Muscle of leg (tissue), 16 donors: ENCODE measurements around the gene TINCR. TPM values are rescaled to one million over a fixed set of nuclear protein-coding genes. Genes with fewer than 3 reads are reported as not detected.
"Not testable (repeated sequence)": the region's sequence is repeated elsewhere in the genome, so short reads cannot be mapped to it uniquely, and the experiment has no call there.

ENCODE experiments used
- DNase-seq: peaks from one replicate; pipeline ENCODE4 v3.0.0; 2013
- H3K27ac ChIP-seq: one replicate; pipeline ENCODE4 v1.5.1; 2013; ENCODE audit warnings: mild to moderate bottlenecking, low read length, control low read depth
- H3K27me3 ChIP-seq: one replicate; pipeline ENCODE4 v1.6.1; 2013; ENCODE audit warnings: low read length; ENCODE audit not compliant: control insufficient read depth, insufficient read depth
- H3K36me3 ChIP-seq: one replicate; pipeline ENCODE4 v1.6.1; 2013; ENCODE audit warnings: low read length; ENCODE audit not compliant: control insufficient read depth, insufficient read depth
- H3K4me1 ChIP-seq: one replicate; pipeline ENCODE4 v1.6.1; 2013; ENCODE audit warnings: low read length; ENCODE audit not compliant: control insufficient read depth, insufficient read depth
- H3K4me3 ChIP-seq: one replicate; pipeline ENCODE4 v1.5.1; 2013; ENCODE audit warnings: low read length, control low read depth
- H3K9me3 ChIP-seq: replicated peaks from 2 replicates; pipeline ENCODE4 v1.6.1; 2013; ENCODE audit warnings: low read depth, low read length; ENCODE audit not compliant: control insufficient read depth
- WGBS: methylation state at CpG from one replicate; pipeline ENCODE4 v1.1.5; 2013; ENCODE audit warnings: missing lambda C conversion rate; ENCODE audit not compliant: insufficient coverage; 5-methylcytosine and 5-hydroxymethylcytosine counted together
- long read RNA-seq, 11 donors: transcript quantifications; one replicate each; lab custom pipeline, GENCODE V29; 2026
- polyA plus RNA-seq, 8 donors: library from polyadenylated mRNA; unstranded; fragments of 120-200 nt; gene quantifications; one replicate each; pipeline versions ENCODE4 v1.2.1 to v1.2.3, GENCODE V29; 2013; ENCODE audit warnings: inconsistent platforms in 1 of 8, low replicate concordance in 1 of 8; ENCODE audit not compliant: insufficient read length in 8 of 8, insufficient read depth in 1 of 8
- total RNA-seq: library from RNA; stranded (reverse); fragments of 120-200 nt; gene quantifications from one replicate; pipeline ENCODE4 v1.2.4, GENCODE V29; 2013

Gene TINCR
- total RNA-seq, result 0.18 TPM
- polyA plus RNA-seq, result 1 to 10 TPM in 1 of 8 donors, under 1 TPM in 7; 0.28 to 3.1 (median 0.40) TPM
- long read RNA-seq, donor 1, result 0 reads
- long read RNA-seq, donor 2, result 0 reads
- long read RNA-seq, donor 3, result 0 reads
- long read RNA-seq, donor 4, partial matches to known transcripts, result 0 of 1 reads
- long read RNA-seq, donor 4, other reads (novel, unspliced or antisense), result 0 of 1 reads
- long read RNA-seq, donor 5, partial matches to known transcripts, result 0 of 1 reads
- long read RNA-seq, donor 5, other reads (novel, unspliced or antisense), result 0 of 1 reads
- long read RNA-seq, donor 6, result 0 reads
- long read RNA-seq, donor 7, result 0 reads
- long read RNA-seq, donor 8, result 0 reads
- long read RNA-seq, donor 9, result 0 reads
- long read RNA-seq, donor 10, result 0 reads
- long read RNA-seq, donor 11, result 0 reads

DNA sequence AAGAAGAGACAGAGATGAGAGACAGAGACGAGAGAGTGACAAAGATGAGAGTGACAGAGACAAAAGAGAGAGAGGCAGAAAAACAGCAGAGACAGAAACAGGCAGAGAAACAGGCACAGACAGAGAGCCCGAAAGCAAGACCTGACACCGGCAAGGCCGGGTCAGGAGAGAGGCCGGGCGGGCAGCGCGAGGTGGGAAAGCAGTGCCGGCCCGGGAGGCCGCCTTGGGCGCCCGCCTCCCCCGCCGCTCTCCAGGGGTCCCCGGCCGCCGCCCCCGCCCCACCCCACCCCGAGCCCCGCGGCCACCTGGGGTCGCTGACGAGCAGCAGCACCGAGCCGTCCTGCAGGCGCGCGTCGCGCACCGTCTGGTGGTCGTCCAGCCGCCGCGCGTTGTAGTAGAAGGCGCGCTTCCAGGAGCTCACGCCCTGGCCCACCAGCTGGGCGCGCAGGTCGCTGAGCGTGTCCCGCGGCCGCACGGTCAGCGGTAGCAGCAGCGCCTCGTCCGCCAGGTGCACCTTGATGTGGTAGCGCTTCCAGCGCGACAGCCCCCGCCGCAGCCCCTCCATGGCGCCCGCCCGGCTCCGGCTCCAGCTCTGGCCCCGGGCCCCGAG lies at the start of gene TINCR:
Gene TINCR (minus strand): TSS at position 594 of the 610 bp plus-strand sequence.
- H3K9me3 ChIP-seq, result no peaks in the 10 kb centered on the region
- DNase-seq, result no peak
- WGBS, result 4% methylated on average over 62 of the region's 63 CpGs
- no peaks in the 10 kb centered on the region for H3K36me3 ChIP-seq
- H3K4me3 ChIP-seq, result no peak within 1 kb of the TSS
- H3K4me1 ChIP-seq, result no peaks in the 10 kb centered on the region
- no peak within 1 kb of the TSS for H3K27ac ChIP-seq
- peaks cover 47% of the 10 kb centered on the region for H3K27me3 ChIP-seq

DNA sequence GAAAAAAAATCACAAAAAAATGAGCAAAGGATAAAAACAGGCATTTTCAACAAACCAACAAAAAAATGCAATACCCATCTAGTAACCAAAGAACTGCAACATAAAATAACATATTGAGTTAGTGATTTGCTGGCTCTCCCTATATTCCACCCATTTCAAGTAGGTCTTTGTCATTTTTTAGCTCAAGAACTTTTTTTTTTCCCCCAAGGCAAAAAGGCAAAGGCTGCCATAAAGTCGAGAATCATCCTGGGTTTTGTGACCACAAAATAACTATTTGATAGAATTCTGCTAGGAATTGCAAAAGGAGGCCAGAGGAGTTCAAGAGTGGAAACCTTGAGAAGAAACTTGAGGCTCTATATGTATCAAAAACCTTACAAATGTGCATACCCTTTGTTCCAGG lies 49.3 kb upstream of the TINCR start:
- peaks cover 70% of the 10 kb centered on the region for H3K36me3 ChIP-seq
- H3K4me1 ChIP-seq, result peaks cover 11% of the 10 kb centered on the region
- no peaks in the 10 kb centered on the region for H3K27me3 ChIP-seq
- no CpG with 5 or more reads among the region's 1 CpG for WGBS
- DNase-seq, result no peak
- H3K9me3 ChIP-seq, result no peaks in the 10 kb centered on the region
- H3K27ac ChIP-seq, result no peak overlapping the region
- no peak overlapping the region for H3K4me3 ChIP-seq

DNA sequence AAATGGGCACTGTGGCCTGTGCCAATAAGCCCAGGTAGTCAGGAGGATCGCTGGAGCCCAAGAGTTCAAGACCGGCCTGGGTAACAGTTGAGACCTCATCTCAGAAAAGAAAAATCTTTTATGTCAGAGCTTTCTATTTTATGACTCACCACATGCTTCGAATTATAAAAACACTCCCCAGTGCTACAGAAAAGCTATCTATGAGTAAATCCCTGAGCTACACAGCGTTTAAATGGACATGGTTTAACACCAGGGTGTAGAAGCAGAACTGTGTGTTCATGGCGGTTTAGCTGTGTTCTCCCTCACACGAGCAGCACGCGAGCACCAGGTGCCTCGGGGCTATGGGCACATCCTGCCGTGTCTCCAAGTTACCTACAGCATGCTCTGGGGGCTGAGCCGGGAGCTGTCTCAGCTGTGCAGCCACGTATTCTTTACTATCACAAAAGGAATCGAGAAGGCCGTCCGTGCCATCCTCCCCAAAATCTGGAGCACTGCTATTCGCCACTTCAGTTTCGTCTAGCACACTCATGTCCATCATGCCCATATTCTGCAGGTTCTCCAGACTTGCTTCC lies 48.1 kb upstream of the TINCR start:
- H3K9me3 ChIP-seq, result no peaks in the 10 kb centered on the region
- H3K4me1 ChIP-seq, result peaks cover 3% of the 10 kb centered on the region
- H3K4me3 ChIP-seq, result no peak overlapping the region
- 80% methylated on average over 15 of the region's 17 CpGs for WGBS
- no peak for DNase-seq
- H3K27me3 ChIP-seq, result no peaks in the 10 kb centered on the region
- H3K36me3 ChIP-seq, result peaks cover 69% of the 10 kb centered on the region
- no peak overlapping the region for H3K27ac ChIP-seq

DNA sequence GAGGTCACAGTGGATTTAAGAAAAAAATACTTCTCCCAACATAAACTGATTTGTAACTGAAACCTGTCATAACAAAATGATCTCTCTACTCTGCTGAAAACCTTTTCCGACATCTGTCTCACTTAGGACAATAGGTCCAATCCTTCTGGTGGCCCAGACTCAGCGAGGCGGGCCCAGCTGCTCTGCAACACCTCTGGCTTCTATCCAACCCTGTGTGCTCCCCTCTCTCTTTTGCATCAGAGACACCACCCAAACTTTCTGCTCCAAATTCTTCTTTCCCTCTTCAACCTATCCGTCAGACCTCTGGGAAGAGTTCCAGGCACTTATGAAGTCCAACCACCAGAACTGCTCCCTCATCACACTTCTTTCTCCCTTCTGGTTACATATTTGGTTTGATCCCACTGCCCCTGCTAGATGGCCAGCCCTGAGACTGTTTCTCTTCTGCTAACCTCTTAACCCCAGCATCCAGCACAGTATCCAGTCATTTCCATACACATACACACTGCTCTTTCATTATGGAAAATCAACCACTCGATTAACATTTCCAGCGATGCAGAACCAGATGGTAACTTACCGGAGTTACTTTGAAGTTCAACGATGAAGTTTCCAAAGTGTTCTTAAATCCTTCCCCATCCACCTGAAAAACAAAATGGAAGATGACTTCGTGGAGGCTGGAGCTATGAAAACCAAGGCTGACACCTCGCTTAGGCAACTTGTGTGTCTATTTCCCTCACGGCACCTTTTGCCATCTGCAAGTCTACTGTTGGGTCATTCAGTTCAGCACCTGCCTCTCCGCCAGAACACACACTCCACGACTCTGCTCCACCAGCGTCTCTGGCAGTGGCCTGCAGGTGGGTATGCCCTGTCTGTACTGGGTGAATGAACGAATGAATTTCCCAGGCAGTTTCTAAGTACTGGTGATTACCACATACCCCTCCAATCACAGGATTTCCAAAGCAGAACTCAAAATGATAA lies 45.4 kb upstream of the TINCR start:
- no peaks in the 10 kb centered on the region for H3K4me1 ChIP-seq
- H3K36me3 ChIP-seq, result peaks cover 74% of the 10 kb centered on the region
- 89% methylated on average over 12 of the region's 15 CpGs for WGBS
- H3K27me3 ChIP-seq, result no peaks in the 10 kb centered on the region
- DNase-seq, result no peak
- H3K9me3 ChIP-seq, result no peaks in the 10 kb centered on the region
- no peak overlapping the region for H3K27ac ChIP-seq
- no peak overlapping the region for H3K4me3 ChIP-seq

DNA sequence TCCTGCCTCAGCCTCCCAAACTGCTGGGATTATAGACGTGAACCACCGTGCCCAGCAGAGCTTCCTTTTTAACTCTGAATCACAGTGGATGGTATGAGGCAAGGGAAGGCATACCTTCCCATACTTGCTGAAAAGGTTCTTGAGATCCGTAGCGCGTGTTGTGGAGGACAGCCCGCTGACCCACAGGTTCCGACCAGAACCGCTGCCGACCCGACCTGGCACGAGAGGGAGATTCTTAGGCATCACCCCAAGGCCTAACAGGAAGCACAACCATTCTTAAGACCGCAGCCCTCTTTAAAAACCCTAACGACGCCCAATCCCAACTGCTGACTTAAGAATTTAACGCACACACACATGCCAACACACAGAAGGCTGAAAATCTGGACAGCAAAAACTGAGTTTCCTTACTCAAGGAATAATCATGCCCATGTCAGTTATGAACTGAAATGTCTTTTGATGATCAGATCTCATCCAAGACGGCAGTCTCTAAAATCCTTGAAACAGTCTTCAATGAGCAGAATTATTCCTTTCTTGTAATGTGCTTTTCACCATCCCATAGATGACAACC lies 42.2 kb upstream of the TINCR start:
- Histone ChIP-seq H3K27ac (no peak overlapping the region), H3K27me3 (no peaks in the 10 kb centered on the region), H3K4me3 (no peak overlapping the region), H3K36me3 (peaks cover 75% of the 10 kb centered on the region), H3K4me1 (no peaks in the 10 kb centered on the region), H3K9me3 (no peaks in the 10 kb centered on the region)
- no peak for DNase-seq
- WGBS, result 95% methylated on average over 7 of the region's 16 CpGs

DNA sequence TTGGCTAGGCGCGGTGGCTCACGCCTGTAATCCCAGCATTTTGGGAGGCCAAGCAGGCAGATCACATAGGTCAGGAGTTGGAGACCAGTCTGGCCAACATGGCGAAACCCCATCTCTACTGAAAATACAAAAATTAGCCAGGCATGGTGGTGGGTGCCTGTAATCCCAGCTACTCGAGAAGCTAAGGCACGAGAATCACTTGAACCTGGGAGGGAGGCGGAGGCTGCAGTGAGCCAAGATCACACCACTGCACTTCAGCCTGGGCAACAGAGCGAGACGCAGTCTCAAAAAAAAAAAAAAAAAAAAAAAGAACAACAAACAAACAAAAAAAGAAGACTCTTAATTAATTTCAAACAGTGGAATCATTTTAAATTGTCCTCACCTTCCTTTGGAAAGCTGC lies 41.0 kb upstream of the TINCR start:
- H3K9me3 ChIP-seq, H3K4me3 ChIP-seq, H3K4me1 ChIP-seq, H3K27ac ChIP-seq, DNase-seq, H3K27me3 ChIP-seq: not testable (repeated sequence)
- peaks cover 75% of the 10 kb centered on the region for H3K36me3 ChIP-seq
- 95% methylated on average over 6 of the region's 9 CpGs for WGBS

DNA sequence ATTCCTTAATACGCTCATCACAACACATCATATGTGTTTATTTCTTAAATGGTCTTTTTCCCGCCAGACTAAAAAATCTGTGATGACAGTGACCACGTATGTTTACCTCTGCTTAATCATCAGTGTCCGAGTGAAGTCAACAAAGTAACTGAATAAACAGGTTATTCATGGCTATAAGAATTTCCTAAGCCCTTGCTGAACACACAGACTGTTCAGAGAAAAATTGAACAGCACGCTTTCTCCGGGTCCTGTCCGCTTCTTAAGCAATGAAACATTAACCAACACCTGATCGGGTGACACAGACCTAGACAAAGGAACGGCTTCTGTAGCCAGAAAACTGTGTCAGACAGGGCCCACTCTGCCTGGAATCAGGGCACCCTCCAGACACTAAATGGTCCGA lies 40.5 kb upstream of the TINCR start:
- DNase-seq, result no peak
- no peaks in the 10 kb centered on the region for H3K4me1 ChIP-seq
- no peaks in the 10 kb centered on the region for H3K9me3 ChIP-seq
- WGBS, result 92% methylated on average over 6 of the region's 10 CpGs
- H3K4me3 ChIP-seq, result no peak overlapping the region
- H3K27me3 ChIP-seq, result no peaks in the 10 kb centered on the region
- no peak overlapping the region for H3K27ac ChIP-seq
- H3K36me3 ChIP-seq, result peaks cover 75% of the 10 kb centered on the region

DNA sequence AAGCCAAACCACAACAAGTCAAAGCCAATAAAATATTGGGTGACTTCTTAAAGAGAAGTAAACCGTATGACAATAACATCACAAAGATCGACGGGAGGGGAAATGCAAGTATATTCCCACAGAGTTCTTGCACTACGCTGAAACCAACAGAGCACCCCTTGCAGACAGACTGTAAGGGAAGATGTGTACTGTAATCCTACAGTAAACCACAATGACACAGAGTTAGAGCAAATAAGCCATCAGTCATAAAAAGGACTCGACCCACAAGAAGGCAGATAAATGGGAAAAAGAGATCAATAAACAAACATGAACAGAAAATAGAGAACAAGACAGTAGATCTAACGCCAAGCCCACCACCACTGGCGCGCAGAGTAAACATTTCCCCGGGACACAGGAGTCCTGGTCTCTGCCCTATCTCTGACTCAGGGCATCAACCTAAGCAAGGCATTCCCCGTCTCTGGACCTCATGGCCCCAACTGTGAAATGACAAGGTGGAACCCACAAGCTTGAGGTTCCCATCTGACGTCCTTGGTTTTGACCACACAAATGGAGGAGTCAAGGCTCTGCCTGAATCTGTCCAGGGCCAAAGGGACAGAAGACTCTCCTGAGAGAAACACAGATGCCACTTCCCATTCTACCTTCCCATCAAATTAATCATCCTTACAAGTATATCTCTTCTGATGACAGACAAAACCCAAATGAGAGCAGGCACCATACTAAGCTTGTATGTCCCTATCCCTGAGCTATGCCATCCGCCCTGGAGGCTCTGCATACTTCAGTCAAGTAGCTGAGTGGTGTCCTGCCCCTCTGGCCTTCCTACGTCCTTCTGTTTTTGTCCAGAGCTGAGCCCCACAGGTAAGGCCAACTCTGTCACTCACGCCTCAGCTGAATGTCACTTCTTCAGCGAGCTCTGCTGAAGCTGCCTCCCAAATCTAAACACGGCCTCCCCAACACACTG lies 39.8 kb upstream of the TINCR start:
- DNase-seq, result no peak
- H3K27ac ChIP-seq, result no peak overlapping the region
- WGBS, result 94% methylated on average over 8 of the region's 16 CpGs
- no peaks in the 10 kb centered on the region for H3K27me3 ChIP-seq
- no peak overlapping the region for H3K4me3 ChIP-seq
- H3K9me3 ChIP-seq, result no peaks in the 10 kb centered on the region
- H3K4me1 ChIP-seq, result no peaks in the 10 kb centered on the region
- H3K36me3 ChIP-seq, result peaks cover 74% of the 10 kb centered on the region

DNA sequence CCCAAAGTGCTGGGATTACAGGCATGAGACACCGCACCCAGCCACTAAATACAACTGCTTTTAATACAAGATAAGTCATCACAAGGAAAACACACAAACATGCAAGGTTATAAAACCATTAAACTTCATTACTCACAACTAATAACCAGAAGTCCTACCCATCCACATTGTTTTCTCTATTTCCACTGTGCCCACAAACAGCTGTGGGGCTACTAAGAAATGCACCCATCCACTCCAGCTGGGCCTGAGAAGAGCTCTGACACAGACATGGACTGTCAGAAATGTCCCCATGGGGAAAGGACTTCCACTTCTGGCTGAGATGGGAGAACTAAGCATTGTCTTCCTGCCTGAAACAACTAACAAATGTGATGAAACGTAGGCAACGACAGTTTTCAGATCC lies 37.6 kb upstream of the TINCR start:
- H3K27ac ChIP-seq, result no peak overlapping the region
- peaks cover 81% of the 10 kb centered on the region for H3K36me3 ChIP-seq
- no CpG with 5 or more reads among the region's 3 CpGs for WGBS
- H3K9me3 ChIP-seq, result no peaks in the 10 kb centered on the region
- no peaks in the 10 kb centered on the region for H3K27me3 ChIP-seq
- DNase-seq, result no peak
- H3K4me1 ChIP-seq, result peaks cover 2% of the 10 kb centered on the region
- no peak overlapping the region for H3K4me3 ChIP-seq
